Measurements from ENCODE around the gene CA6.
"Not testable (repeated sequence)": the region's sequence is repeated elsewhere in the genome, so short reads cannot be mapped to it uniquely, and the experiment has no call there.

The CA6 gene

GRCh38 chr1:8925406-8925805 lies 20.3 kb upstream of the CA6 start:
- no peak overlapping the region for H3K4me3 ChIP-seq

GRCh38 chr1:8925960-8926359 lies 19.7 kb upstream of the CA6 start:
- Histone ChIP-seq H3K27ac (no peak overlapping the region), H3K4me3 (no peak overlapping the region)

More at GRCh38 chr1:8925406-8925805, 20.3 kb upstream of the CA6 start:
- H3K27ac ChIP-seq = no peak overlapping the region

DNA sequence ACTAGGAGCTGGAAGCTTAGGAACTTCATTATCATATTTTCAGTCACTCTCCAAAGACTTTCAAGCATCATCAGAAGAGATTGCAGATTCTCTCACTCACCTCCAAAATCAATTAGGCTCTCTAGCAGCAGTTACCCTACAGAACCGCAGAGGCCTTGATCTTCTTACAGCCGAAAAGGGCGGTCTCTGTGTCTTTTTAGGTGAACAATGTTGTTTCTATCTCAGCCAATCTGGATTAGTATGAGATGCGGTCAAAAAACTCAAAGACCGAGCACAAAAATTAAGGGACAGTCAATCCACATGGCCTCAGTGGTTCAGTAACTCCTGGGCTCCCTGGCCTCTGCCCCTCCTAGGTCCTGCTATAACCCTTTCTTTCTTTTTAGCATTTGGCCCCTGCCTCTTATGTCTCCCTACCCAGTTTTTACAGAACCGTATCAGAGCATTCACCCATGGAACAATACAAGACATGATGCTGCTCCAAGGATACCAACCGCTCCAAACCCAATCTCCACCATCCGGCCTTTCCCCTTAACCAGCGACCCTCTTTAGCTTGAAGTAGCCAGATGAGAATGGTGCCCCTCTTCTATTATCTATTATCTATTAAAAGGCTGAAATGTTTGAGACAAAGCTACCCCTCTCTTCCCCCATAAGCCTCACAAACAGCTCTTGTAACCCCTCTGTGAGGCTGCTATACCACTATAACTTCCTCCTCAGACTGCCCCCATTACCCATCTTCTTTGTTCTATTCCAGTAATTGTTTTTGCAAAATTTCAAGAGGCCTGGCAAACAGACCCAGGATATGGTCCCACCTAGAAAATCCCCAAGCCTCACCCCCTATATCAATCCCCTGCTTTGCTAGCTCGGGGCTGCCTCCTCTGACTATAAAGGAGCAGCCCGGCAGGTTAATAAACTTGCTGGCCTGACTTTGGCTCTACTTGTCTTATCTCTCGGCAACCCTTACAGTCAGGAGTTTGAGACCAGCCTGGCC lies 18.7 kb upstream of the CA6 start:
- H3K4me3 ChIP-seq = no peak overlapping the region
- no peak overlapping the region for H3K27ac ChIP-seq

DNA sequence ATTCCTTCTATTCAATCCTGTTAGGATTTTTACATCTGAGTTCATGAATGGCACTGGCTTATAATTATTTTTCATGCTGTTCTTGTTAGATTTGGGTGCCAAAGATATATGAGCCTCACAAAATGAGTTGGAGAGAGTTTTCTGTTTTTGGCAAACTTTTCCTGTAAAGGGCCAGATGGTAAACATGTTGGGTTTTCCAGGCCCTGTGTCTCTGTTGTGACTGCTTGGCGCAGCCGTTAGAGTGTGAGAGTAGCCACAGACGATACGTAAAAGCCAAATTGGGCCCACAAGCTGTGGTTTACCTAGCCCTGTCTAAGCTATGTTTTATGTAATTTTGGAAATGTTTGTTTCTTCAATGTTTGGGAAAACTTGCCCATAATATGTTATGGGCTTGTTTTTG lies 15.6 kb upstream of the CA6 start:
- Histone ChIP-seq H3K27ac (no peak overlapping the region), H3K4me3 (no peak overlapping the region)

DNA sequence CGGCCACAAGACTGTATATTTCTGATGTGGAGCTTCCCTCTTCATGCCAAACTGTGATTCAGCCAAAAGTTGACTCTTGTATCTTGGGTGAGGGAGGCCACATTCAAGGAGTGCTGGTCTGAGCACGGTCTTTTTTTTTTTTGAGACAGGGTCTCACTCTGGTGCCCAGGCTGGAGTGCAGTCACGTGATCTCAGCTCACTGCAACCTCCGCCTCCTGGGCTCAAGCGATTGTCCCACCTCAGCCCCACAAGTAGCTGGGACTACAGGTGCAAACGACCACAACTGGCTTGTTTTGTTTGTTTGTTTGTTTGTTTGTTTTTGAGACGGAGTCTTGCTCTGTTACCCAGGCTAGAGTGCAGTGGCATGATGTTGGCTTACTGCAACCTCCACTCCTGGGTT lies 8.6 kb upstream of the CA6 start:
- not testable (repeated sequence) for H3K27ac ChIP-seq, H3K4me3 ChIP-seq

DNA sequence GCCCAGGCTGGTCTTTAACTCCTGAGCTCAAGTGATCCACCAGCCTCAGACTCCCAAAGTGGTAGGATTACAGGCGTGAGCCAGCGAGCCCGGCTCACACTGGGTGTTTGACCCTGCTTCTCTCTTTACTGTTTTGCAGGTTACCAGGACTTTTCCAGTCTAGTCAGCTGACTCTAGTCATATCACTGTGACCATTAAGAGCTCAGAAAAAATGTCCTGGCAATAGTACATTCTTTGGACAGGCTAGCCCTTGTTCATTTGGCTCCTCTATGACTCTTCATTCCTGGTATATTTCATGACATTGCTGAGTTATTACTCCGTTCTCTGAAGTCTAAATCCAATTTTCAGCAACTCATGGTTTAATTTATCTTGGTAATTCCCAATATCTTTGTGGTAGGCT lies 8.0 kb upstream of the CA6 start:
- Histone ChIP-seq H3K4me3 (no peak overlapping the region), H3K27ac (no peak overlapping the region)

DNA sequence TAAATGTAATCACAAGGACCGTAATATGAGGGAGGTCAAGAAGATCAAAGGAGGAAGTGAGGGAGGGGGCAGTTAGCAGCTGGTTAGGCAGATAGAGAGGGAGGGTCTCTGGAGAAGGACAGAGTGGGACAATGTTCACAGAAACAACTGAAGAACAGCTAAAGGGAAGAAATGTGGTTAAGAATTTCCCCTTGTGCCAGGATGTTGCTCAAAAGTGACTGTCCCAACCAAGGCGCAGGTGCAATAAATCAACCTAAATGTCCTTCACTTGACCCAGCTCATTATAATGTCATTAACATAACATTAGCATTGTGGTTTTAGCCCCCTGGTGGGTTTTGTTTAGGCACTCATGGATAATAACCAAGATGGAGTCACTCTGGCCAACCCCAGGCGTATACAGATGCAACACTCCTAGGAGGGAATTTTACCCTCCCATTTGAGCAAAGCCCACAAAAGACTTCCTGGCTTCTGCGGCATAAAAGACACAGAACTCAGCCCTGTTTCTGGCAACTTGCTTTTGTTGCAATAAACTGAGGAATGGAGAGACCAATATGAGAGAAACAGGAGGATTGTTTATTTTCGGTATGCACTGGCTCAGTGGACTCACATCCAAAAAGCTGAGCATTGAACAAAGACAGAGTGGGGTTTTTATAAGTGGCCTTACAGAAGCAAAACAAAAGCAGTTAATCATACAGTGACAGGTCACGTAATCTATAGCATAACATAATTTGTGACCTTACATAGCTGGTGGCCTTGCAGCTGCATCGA lies 7.3 kb upstream of the CA6 start:
- H3K27ac ChIP-seq = no peak overlapping the region
- no peak overlapping the region for H3K4me3 ChIP-seq

- Histone ChIP-seq H3K4me3 (no peak overlapping the region), H3K27ac (peak overlapping the region in 1 of 21 experiments; percentile 23)
Observed at GRCh38 chr1:8939000-8939265, 6.7 kb upstream of the CA6 start.

DNA sequence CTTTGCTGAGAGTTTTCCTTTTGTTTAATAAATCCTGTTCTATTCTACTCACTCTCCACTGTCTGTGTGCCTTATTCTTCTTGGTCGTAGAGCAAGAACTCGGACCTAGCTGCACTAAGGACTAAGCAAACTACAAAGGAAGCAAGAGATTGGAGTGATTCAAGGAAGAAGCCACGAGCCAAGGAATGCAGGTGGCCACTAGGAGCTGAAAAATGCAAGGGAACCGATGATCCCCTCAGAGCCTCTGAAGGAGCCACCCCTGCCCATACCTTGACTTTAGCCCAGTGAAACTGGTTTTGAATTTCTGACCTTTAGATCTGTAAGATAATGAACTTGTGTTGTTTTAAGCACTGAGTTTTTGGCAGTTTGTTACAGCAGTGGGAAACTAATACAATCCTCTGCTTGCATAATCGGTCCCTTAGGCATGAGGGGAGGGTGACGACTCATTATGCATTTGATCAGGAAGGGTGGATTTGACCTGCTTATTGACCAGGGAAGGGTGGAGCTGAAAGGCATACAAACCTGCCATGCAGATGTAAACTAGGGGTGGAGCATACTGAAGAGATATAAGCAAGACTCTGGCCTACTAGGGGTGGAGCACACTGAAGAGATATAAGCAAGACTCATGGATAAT lies 6.2 kb upstream of the CA6 start:
- H3K4me3 ChIP-seq = no peak overlapping the region
- H3K27ac ChIP-seq = peak overlapping the region in 1 of 21 experiments; percentile 23

DNA sequence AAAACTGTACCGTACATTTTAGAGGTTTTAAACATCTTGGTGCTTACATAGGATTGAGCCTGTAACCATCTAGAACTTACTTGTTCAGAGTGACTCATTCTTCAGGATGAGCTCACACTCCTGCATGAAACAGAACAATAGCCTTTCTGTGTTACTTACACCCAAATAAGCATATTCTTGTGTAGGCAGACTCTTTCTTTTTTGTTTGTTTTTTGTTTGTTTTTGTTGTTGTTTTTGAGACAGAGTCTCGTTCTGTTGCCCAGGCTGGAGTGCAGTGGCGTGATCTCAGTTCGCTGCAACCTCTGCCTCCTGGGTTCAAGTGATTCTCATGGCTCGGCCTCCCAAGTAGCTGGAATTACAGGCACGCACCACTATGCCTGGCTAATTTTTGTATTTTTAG lies 3.8 kb upstream of the CA6 start:
- H3K4me3 ChIP-seq = no peak overlapping the region
- peak overlapping the region in 7 of 21 experiments; percentile 28 to 58 (median 42) for H3K27ac ChIP-seq

DNA sequence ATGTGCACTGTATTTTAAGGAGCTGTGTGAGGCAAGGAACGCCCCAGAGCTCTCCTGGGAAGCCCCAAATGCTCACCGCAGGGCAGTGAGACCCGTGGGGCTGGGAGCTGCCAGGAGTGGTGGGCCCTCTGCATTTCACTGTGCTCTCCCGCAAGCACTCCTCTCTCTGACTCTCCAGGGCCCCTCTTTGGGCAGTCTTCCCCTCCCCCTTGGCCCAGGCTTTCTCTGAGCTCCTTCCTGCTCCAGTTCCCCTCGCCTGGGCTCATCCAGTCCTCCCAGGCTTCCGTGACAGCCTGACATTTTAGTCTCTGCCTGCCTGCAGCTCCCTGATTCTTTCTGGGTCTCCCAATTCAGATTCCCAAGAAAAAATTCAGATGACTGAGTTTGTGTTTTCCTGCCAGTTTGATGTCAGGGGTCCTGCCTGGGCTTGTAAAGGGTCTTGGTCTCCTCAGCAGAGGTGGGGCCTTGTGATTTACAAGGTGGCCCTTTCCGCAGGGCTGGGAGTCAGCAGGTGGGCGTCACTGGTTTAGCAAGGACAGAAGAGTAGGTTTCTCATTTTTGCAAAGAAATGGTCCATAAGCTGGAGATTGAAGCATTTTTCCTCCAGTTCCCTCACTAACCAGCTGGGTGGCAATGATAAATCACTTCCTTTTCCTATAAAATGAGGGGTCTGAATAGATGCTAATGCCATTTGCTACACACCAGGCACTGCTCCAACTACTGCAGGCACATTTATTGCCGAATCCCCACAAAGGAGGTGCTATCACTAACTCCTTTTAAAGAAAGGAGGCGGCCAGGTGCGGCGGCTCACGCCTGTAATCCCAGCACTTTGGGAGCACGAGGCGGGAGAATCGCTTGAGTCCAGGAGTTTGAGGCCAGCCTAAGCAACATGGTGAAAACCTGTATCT lies 1.9 kb upstream of the CA6 start:
- no peak overlapping the region for H3K4me3 ChIP-seq
- no peak overlapping the region for H3K27ac ChIP-seq

GRCh38 chr1:8947127-8947691 lies 1.5 kb downstream of the CA6 start:
- peak overlapping the region in 4 of 21 experiments; percentile 29 to 56 (median 54) for H3K27ac ChIP-seq
- no peak overlapping the region for H3K4me3 ChIP-seq

DNA sequence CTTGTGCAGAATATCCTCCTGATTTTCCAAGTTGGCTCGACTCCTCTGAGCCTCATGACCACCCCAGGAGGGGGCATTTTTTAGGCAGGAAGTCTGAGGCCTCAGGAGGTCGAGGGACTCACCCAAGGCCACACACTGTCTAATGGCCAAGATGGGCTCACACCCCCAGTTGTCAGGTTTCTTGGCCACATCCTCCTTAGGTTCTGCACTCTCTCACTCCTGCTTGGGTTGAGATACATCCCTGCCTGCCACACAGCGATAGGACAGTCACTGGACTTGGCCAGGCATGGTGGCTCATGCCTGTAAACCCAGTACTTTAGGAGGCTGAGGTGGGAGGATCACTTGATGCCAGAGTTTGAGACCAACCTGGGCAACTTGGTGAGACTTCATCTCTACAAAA lies 4.6 kb downstream of the CA6 start:
- H3K27ac ChIP-seq = no peak overlapping the region
- H3K4me3 ChIP-seq = no peak overlapping the region

- H3K27ac ChIP-seq = no peak overlapping the region
- H3K4me3 ChIP-seq = no peak overlapping the region
Observed at GRCh38 chr1:8951231-8951630, 5.6 kb downstream of the CA6 start.

DNA sequence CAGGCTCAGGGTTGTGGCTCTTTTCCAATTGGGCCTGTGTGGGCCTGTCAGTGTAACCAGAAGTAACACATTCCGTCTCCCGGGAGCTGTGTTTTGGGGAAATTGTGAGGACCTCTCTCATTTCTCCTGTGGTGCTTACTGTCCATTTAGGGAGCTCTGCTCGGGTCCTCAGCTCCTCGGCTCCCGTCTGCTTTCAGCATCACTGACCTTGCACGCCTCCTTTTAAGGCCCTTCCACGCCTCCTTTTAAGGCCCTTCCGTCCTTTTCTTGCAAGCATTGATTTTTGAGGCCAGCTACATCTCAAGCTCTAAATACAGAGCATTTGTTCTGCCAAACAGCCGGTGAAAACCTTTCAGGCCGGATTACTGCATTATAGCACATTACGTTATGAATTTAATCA lies 9.7 kb downstream of the CA6 start:
- no peak overlapping the region for H3K27ac ChIP-seq
- H3K4me3 ChIP-seq = no peak overlapping the region

DNA sequence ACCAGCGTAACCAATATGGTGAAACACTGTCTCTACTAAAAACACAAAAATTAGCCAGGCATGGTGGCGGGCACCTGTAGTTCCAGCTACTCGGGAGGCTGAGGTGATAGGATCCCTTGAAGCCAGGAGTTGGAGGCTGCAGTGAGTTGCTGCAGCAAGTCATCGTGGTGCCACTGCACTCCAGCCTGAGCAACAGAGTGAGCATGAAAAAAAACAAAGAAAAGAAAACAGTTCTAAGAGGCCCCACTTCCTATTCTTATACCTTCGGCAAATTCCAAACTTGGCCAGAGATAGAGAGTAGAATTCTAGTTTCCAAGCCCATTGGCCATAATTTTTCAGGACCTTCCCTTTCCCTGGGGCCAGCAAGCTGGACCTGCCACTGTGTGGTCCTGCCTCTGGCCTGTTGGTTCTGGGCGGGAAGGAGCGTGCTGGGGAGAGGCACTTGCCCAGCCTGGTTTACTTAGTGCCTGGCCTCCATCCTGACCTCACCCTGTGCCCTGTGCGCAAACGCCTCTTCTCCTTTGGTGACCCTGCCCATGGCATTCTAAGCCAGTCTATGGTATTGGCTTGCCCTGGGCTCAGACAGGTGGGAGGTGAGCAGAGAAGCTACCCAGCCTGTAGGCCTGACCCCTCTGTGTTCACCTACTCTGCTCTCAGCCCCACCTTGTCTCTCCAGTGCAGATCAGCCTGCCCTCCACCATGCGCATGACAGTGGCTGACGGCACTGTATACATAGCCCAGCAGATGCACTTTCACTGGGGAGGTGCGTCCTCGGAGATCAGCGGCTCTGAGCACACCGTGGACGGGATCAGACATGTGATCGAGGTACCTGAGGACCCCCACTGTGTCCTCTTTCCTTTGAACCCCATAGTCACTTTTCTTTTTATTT lies 11.0 kb downstream of the CA6 start:
- no peak overlapping the region for H3K4me3 ChIP-seq
- no peak overlapping the region for H3K27ac ChIP-seq

GRCh38 chr1:8962812-8963530 lies 17.3 kb downstream of the CA6 start:
- no peak overlapping the region for H3K27ac ChIP-seq
- no peak overlapping the region for H3K4me3 ChIP-seq

GRCh38 chr1:8963963-8964362 lies 18.3 kb downstream of the CA6 start:
- H3K4me3 ChIP-seq = no peak overlapping the region
- no peak overlapping the region for H3K27ac ChIP-seq
